H1 (cell line): Measurements from ENCODE around the gene CBFB. TPM values are rescaled to one million over a fixed set of nuclear protein-coding genes. Genes with fewer than 3 reads are reported as not detected.

Source experiments
- JUN ChIP-seq: IDR thresholded peaks from 2 replicates; pipeline ENCODE4 v1.6.1; 2011; ENCODE audit warnings: low read depth, mild to moderate bottlenecking, improper control_type of control experiment, low read length
- JUND ChIP-seq: IDR thresholded peaks from 2 replicates; pipeline ENCODE4 v1.6.1; 2011; ENCODE audit warnings: mild to moderate bottlenecking, improper control_type of control experiment, low read length
- NRF1 ChIP-seq: IDR thresholded peaks from 2 replicates; pipeline ENCODE4 v1.6.1; 2011; ENCODE audit warnings: mild to moderate bottlenecking, low read depth, low read length, improper control_type of control experiment
- POLR2A ChIP-seq, 2 experiments: IDR thresholded peaks; 1 replicate in 1 of 2; 2 replicates in 1 of 2; pipeline ENCODE4 v1.6.1; 2011; ENCODE audit warnings: low read depth in 2 of 2, low read length in 2 of 2, mild to moderate bottlenecking in 2 of 2; ENCODE audit errors: control extremely low read depth in 1 of 2
- RAD21 ChIP-seq, 2 experiments: IDR thresholded peaks in 1 of 2; conservative IDR thresholded peaks in 1 of 2; 2 replicates each; pipeline ENCODE4 v1.6.1; 2011; ENCODE audit warnings: low read depth in 2 of 2, low read length in 2 of 2, improper control_type of control experiment in 1 of 2, inconsistent platforms in 1 of 2, mild to moderate bottlenecking in 1 of 2, moderate library complexity in 1 of 2
- SAP30 ChIP-seq: fragments of 300-600 bp; sonication (generic); IDR thresholded peaks from 2 replicates; pipeline ENCODE4 v1.7.1; 2012; ENCODE audit warnings: low read length, moderate library complexity, mild to moderate bottlenecking, inconsistent platforms; ENCODE audit not compliant: insufficient read depth, insufficient replicate concordance
- SIN3A ChIP-seq, 2 experiments: IDR thresholded peaks in 1 of 2; conservative IDR thresholded peaks in 1 of 2; 2 replicates each; pipeline ENCODE4 v1.6.1; 2011 to 2012; ENCODE audit warnings: low read length in 2 of 2, improper control_type of control experiment in 1 of 2, low read depth in 1 of 2, mild to moderate bottlenecking in 1 of 2
- SP1 ChIP-seq: IDR thresholded peaks from 2 replicates; pipeline ENCODE4 v1.6.1; 2011; ENCODE audit warnings: low read depth, low read length
- TBP ChIP-seq: IDR thresholded peaks from 2 replicates; pipeline ENCODE4 v1.6.1; 2011; ENCODE audit warnings: low read depth, low read length, improper control_type of control experiment
- polyA plus RNA-seq, 7 experiments: library from polyadenylated mRNA; depleted of rRNA in 3 of 7; stranded (reverse) in 5 of 7; unstranded in 2 of 7; fragments of >200 nt in 5 of 7; fragments of 200-250 nt in 2 of 7; gene quantifications; 1 replicate in 5 of 7; 2 replicates in 1 of 7; 4 replicates in 1 of 7; pipeline versions ENCODE4 v1.2.1 to v1.2.3, GENCODE V29; 2011 to 2013; ENCODE audit warnings: missing spikeins in 2 of 7, mixed read lengths in 2 of 7
- total RNA-seq: library from RNA; stranded (reverse); fragmentation: NEBNext Ultra II Directional; extraction: Animal tissue kit (Norgen Biotek cat#: 25700); gene quantifications from 2 replicates; pipeline ENCODE4 v1.2.1, GENCODE V29; 2021
- TF ChIP-seq, protein P1 (sequence below): IDR thresholded peaks from 2 replicates; pipeline ENCODE4 v1.6.1; 2012; ENCODE audit warnings: inconsistent platforms
- TF ChIP-seq, protein P2 (sequence below): IDR thresholded peaks from 2 replicates; pipeline ENCODE4 v1.6.1; 2011; ENCODE audit warnings: low read depth, mild to moderate bottlenecking, low read length; ENCODE audit not compliant: insufficient read depth
- TF ChIP-seq, protein P3 (sequence below): IDR thresholded peaks from 2 replicates; pipeline ENCODE4 v1.6.1; 2011; ENCODE audit warnings: low read length, improper control_type of control experiment

CBFB gene
- total and polyA plus RNA-seq, 2 of the 8 experiments (the other 6 are each of a cell fraction or from before 2014, with no cell fraction given) = 11.5 to 31.6 TPM

DNA sequence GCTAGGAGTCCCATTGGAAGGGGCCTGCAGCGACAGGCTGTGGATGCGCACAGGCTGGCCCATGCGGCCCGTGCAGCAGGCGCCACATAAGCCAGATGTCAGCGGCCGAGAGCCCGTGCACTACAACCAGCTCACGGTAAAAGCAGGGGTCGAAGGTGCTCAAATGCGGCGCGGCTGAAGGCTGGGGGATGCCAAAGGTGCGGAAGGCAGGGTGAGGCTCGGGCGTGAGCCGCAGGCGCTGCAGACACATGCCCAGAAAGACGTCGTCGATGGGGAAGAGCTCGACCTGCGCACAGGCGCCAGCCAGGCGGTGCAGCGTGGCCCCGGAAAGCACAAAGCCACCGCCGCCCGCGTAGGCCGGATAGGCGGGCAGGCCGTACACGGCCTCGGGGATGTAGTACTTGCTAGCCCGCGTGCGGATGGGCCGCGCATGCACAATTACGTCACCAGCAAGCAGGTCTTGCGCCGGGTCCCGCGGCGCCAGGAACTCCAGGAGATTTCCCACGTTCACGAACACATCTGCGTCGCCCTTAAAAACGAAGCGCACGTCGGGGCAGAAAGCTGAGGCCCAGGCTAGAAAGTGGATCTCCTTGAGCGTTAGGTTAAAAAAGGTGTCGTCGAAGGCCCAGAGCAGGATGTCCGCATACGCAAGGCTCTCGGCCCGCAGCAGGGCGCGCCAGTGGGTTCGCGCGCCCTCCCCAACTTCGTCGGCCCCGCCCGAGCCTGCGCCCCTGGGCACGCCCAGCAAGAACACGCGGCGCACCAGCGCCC, 120.5 kb downstream of the CBFB start (continued):
- TF ChIP-seq, protein P1, sequence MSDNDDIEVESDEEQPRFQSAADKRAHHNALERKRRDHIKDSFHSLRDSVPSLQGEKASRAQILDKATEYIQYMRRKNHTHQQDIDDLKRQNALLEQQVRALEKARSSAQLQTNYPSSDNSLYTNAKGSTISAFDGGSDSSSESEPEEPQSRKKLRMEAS = peak; percentile 93; the same call in 1 of the 2 replicates
- TF ChIP-seq POLR2A (IDR thresholded peaks at IDR 0.05; ENCODE audit: control extremely low read depth in 1 of 2, low read depth in 2 of 2, low read length in 2 of 2) (no peak; a peak in 1 of 3 replicates), SP1 (no peak), SAP30 (no peak), RAD21 (IDR thresholded peaks at IDR 0.05 in 1 of 2, conservative IDR thresholded peaks at IDR 0.05 in 1 of 2; ENCODE audit: low read depth in 2 of 2, low read length in 2 of 2) (peak; percentile 44 to 67; a peak in 2 of 4 replicates), NRF1 (no peak), SIN3A (conservative IDR thresholded peaks at IDR 0.05 in 1 of 2, IDR thresholded peaks at IDR 0.05 in 1 of 2; ENCODE audit: low read depth in 1 of 2, low read length in 2 of 2) (no peak), JUN (no peak), TBP (no peak), JUND (no peak)
- TF ChIP-seq, protein P2, sequence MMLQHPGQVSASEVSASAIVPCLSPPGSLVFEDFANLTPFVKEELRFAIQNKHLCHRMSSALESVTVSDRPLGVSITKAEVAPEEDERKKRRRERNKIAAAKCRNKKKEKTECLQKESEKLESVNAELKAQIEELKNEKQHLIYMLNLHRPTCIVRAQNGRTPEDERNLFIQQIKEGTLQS = no peak
- TF ChIP-seq, protein P3, sequence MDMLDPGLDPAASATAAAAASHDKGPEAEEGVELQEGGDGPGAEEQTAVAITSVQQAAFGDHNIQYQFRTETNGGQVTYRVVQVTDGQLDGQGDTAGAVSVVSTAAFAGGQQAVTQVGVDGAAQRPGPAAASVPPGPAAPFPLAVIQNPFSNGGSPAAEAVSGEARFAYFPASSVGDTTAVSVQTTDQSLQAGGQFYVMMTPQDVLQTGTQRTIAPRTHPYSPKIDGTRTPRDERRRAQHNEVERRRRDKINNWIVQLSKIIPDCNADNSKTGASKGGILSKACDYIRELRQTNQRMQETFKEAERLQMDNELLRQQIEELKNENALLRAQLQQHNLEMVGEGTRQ = no peak
